ENCODE results near the gene CGB7. TPM values are rescaled to one million over a fixed set of nuclear protein-coding genes. Genes with fewer than 3 reads are reported as not detected.

Gene CGB7
- total and polyA plus RNA-seq, 9 of the 15 experiments (the other 6 are each of a cell fraction or from before 2014, with no cell fraction given) = not detected

- TF ChIP-seq ZBTB2 (IDR thresholded peaks at IDR 0.05) = peak; percentile 98
- no peak for TF ChIP-seq ZNF445 (CRISPR knock-in tag; IDR thresholded peaks at IDR 0.05; ENCODE audit: low read depth)
- TF ChIP-seq HNRNPH1 (optimal IDR thresholded peaks at IDR 0.05; ENCODE audit: low read depth, low read length) = no peak
- peak; percentile 47 for TF ChIP-seq PRDM10 (IDR thresholded peaks at IDR 0.05; ENCODE audit: partially characterized antibody)
- no peak for TF ChIP-seq ZBTB8A (IDR thresholded peaks at IDR 0.05; ENCODE audit: partially characterized antibody)
- TF ChIP-seq RBFOX2 (IDR thresholded peaks at IDR 0.05; ENCODE audit: low read depth, low read length) = peak; percentile 100
- TF ChIP-seq NFE2 (IDR thresholded peaks at IDR 0.05; ENCODE audit: low read depth) = no peak; the same call in 1 of the 2 replicates
- TF ChIP-seq STAT5A (IDR thresholded peaks at IDR 0.05; ENCODE audit: borderline replicate concordance, low read length) = peak; percentile 26; the same call in 1 of the 2 replicates
- no peak for TF ChIP-seq SP2 (IDR thresholded peaks at IDR 0.05; ENCODE audit: extremely low read depth, low read depth, low read length, poor library complexity, severe bottlenecking)
- peak in 1 of 2 experiments; percentile 83; a peak in 2 of 4 replicates for TF ChIP-seq ZNF639 (CRISPR knock-in tag; conservative IDR thresholded peaks at IDR 0.05 in 1 of 2, IDR thresholded peaks at IDR 0.05 in 1 of 2)
- no peak; the same call in 1 of the 2 replicates for TF ChIP-seq SMARCA4 (IDR thresholded peaks at IDR 0.05)
- TF ChIP-seq NFXL1 (CRISPR knock-in tag; IDR thresholded peaks at IDR 0.05) = no peak
- no peak for TF ChIP-seq SREBF1 (IDR thresholded peaks at IDR 0.05; ENCODE audit: borderline replicate concordance, low read depth, low read length)
- no peak for TF ChIP-seq ARHGAP35 (IDR thresholded peaks at IDR 0.05; ENCODE audit: partially characterized antibody)
- TF ChIP-seq CSDE1 (IDR thresholded peaks at IDR 0.05) = no peak
- TF ChIP-seq KAT7 (CRISPR knock-in tag; IDR thresholded peaks at IDR 0.05; ENCODE audit: borderline replicate concordance) = peak; percentile 66
- TF ChIP-seq CREB1 (IDR thresholded peaks at IDR 0.05) = peak; percentile 63; the same call in 1 of the 2 replicates
- peak; percentile 76 for TF ChIP-seq CREB1 (CRISPR knock-in tag; IDR thresholded peaks at IDR 0.05)
- TF ChIP-seq ZNF277 (CRISPR knock-in tag; IDR thresholded peaks at IDR 0.05; ENCODE audit: borderline replicate concordance) = no peak
- no peak for TF ChIP-seq NCOA1 (IDR thresholded peaks at IDR 0.05; ENCODE audit: low read depth)
Measured at GRCh38 chr19:49085020-49085867, 27.7 kb upstream of the CGB7 start, which contains the start of gene SNRNP70 (continued).
